ENCODE data around the gene ACSM6.

GRCh38 chr10:95237376-95238170 is 43.5 kb downstream of the ACSM6 start:
- TF ChIP-seq L3MBTL2 (conservative IDR thresholded peaks at IDR 0.05): no peak
- TF ChIP-seq SUZ12 (IDR thresholded peaks at IDR 0.05): no peak
- TF ChIP-seq SP1 (IDR thresholded peaks at IDR 0.05): no peak
- TF ChIP-seq FOXM1 (IDR thresholded peaks at IDR 0.05; ENCODE audit: borderline replicate concordance): no peak

Data from HEK293T (cell line).